Renal pelvis (tissue), 4 donors: ENCODE data around the gene TNIP2. TPM values are rescaled to one million over a fixed set of nuclear protein-coding genes. Genes with fewer than 3 reads are reported as not detected.
"Not testable (repeated sequence)": the region's sequence is repeated elsewhere in the genome, so short reads cannot be mapped to it uniquely, and the experiment has no call there.

Experiments
- DNase-seq: peaks from one replicate; pipeline ENCODE4 v3.0.0-alpha.2; 2013
- polyA plus RNA-seq, 3 donors: library from polyadenylated mRNA; unstranded; fragments of 120-200 nt; gene quantifications; one replicate each; pipeline ENCODE4 v1.2.1, GENCODE V29; 2013; ENCODE audit not compliant: insufficient read length in 3 of 3

TNIP2 gene
- polyA plus RNA-seq, 3 donors = 23.1 to 24.3 (median 23.9) TPM

DNA sequence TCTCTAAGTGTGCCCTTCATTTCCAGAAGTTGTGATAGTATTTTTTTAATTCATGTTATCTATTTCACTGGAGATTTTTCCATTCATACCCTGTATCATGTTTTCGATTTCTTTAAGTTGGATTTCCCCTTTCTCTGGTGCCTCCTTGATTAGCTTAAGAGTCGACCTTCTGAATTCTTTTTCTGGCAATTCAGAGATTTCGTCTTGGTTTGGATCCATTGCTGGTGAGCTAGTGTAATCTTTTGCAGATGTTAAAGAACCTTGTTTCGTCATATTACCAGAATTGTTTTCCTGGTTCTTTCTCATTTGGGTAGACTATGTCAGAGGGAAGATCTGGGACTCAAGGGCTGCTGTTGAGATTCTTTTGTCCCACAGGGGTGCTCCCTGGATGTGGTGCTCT, 27.7 kb upstream of the TNIP2 start:
- no peak for DNase-seq

DNA sequence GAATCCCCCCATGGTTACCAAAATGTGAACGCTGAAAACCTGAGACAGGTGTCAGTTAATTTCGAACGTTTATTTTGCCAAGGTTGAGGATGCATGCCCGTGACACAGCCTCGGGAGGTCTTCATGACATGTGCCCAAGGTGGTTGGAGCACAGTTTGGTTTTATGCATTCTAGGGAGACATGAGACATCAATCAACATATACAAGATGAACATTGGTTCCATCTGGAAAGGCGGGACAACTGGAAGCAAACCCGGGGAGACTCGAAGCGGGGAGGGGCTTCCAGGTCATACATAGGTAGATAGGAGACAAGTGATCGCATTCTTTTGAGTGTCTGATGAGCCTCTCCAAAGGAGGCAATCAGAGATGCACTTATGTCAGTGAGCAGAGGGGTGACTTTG, 25.8 kb upstream of the TNIP2 start:
- no peak for DNase-seq

DNA sequence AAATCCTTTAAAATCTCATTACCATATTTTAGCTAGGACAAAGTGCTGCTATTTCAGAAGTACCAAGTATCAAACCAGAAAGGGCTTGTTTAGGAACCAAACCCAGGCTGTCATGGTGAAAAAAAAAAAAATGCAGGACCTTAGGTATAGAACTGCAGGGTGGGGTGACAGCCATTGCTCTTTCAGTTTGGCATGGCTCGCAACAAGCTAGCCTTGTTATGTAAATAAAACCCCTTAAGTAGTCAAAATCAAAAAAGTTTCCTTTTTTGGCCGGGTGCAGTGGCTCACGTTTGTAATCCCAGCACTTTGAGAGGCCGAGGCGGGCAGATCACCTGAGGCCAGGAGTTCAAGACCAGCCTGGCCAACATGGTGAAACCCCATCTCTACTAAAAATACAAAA, 24.5 kb upstream of the TNIP2 start:
- not testable (repeated sequence) for DNase-seq

DNA sequence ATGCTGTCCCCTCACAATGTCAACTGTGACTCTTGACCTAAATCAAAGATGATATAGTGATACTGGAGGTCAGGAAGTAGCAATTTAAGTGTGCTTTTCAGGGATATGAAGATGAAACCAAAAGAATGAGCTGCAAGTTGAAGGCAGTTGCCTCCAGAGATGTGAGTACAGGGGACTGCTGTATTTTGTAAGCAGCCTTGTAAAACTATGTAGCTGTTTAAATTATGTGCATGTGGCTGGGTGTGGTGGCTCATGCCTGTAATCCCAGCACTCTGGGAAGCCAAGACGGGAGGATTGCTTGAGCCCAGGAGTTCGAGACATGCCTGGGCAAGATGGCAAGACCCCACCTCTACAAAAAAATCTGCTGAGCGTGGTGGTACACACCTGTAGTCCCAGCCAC, 15.1 kb upstream of the TNIP2 start:
- no peak for DNase-seq

DNA sequence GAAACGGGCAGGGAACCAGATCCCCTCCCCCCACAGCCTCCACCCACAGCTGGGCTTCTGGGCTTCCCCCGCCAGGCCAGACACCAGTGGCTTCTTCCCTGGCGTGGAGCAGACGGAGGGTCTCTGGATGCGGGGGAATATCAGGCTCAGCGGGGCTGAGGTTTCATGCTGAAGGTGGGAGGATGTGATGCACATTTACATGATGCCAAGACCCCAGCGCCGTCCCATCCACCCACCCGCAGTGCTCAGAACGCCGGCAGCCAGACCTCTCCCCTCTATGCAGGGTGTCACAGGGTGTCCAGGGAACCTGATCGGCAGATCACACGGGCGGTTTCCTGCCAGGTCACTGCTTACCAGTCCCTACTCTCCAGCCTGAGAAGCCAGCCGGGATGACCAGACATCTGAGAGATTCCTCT, 12.8 kb upstream of the TNIP2 start:
- DNase-seq = no peak

DNA sequence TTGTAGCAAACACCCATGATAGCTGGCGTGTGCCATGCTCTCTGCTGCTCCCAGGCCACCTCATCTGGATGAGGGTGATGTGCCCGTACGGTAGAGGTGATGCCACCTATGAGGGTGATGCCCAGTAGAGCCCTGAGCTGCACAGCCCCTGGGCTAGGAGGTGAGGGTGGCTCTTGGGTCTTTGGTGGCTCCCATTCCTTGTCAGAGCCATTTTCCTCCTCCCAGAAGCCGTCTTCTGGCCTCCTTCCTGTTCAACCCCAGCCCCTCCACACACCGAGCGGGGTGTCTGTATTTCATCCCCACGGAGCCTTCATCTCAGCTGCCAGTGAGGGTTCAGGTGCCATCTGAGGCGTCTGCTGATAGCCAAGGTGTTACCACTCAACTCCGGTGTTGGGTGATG, 12.0 kb upstream of the TNIP2 start:
- no peak for DNase-seq

DNA sequence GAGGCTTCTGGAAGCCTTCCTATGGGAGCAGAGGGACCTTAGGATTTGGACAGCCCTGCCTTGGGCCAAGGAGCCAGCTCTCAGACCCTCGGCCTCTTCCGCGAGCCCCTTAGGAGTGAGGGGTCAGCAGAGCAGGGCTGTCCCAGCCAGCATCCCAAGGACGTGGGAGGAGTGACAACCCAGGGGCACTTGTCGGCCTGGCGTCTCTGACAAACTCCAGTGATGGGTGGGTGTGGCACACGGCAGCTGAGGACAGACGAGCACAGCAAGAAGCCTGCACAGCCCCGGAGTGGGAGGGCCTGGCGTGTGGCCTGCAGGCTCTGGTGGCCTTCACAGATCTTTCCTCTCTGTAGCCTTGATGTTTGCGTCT, 11.6 kb upstream of the TNIP2 start:
- DNase-seq = no peak

DNA sequence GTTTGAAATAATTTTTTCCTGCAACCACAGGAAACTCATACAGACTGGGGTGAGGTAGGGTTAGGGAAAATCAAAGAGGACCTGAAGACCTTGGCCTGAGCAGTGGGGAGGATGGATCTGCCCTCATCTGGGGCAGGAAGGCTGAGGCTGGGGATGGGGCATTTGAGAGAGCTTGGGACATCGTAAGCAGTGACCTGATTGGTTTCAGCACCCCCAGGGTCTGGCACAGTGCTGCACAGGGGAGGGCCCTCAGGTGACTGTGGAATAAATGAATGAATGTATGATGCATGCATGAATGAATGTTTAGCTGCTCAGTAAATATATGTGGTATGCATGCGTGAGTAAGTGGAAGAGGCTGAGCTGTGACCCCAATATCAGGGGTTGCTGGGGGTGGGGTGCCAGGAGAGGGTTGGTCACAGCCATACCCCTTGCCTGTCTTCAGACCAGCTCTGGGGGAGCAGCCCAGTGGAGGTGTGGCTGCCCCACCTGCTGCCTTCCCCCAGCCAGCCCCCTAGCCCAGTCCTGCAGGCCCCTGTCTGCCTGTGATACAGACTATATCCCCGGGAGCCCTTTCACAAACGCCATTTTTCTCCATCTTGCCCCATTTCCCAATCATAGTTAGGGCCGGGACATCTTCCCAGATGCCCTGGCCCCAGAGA, 11.0 kb upstream of the TNIP2 start:
- DNase-seq = no peak

DNA sequence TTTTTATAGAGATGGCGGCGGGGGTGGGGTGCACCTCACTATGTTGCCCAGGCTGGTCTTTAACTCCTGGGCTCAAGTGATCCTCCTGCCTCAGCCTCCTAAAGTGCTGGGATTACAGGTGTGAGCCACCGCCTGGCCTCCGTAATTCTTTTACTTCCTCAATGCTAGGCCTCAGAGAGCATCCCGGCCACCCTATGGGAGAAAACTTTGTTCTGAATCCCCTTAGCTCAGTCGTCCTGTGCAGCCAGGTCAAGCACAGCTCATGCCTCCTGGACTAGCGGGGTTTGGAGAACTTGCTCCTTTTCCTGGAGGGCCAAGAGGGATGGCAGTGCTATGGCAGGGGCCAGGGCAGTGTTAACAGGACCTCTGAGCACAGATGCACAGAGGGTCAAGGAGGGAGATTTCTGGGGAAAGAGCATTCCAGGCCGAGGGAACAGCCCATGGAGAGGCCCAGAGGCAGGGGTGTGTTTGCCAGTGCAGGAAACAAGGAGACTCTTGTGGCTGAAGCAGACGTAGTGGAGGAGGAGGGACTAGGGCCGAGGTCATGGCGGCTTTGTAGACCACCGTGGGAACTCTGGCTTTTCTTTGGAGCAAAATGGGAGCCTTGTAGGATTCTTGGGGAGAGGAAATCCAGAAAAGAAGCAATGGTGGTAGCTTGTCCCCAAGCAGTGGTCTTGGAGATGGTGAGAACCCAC, 9.8 kb upstream of the TNIP2 start:
- no peak for DNase-seq

DNA sequence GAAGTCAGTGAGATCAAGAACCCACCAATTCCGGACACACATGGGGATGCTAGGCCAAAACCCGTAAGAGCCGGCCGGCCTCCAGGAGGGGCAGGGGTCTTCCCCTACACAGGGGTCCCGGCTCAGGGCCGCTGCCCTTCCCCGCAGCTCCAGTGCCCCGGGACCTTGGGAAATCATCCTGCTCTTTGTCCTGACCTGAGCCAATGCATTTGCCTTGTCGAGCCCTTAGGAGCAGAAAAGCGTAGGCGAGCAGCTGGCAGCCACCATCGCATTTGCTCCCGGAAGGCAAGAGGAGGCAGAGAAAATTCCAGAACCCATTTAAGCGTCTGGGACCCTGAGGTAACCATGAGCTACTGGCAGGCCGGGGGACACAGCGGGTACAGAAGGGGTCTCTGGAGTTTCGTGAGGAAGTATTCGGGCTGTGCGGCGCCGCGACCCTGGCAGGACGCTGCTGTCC, 7.4 kb upstream of the TNIP2 start:
- DNase-seq = no peak

DNA sequence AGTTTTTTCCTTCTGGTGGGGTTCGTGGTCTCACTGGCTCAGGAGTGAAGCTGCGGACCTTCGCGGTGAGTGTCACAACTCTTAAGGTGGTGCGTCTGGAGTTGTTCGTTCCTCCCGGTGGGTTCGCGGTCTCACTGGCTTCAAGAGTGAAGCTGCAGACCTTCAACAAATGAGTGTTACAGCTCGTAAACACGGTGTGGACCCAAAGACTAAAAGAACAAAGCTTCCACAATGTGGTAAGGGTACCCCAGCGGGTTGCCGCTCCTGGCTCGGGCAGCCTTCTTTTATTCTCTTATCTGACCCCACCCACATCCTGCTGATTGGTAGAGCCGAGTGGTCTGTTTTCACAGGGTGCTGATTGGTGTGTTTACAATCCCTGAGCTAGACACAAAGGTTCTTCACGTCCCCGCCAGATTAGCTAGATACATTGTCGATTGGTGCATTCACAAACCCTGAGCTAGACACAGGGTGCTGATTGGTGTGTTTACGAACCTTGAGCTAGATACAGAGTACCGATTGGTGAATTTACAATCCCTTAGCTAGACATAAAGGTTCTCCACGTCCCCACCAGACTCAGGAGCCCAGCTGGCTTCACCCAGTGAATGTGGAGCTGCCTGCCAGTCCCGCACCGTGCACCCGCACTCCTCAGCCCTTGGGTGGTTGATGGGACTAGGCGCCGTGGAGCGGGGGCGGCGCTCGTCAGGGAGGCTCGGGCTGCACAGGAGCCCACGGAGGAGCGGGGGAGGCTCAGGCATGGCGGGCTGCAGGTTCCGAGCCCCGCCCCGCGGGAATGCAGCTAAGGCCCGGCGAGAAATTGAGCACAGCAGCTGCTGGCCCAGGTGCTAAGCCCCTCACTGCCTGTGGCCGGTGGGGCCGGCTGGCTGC, 6.6 kb upstream of the TNIP2 start:
- DNase-seq = not testable (repeated sequence)

DNA sequence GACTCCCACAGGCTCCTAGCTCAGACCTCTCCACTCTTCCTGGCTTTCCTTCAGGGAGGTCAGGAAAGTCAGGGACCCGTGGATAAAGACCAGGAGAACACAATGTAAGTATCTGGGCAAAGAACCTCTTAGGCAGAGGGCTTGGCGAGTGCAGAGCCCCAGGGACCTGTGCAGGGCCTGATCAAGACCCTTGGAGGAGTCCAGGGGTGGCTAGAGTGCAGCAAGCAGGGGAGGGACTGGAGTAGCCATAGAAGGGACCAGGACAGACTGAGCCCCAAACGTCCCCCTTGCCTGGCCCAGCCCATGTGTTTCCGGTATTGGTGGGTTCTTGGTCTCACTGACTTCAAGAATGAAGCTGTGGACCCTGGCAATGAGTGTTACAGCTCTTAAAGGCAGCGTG, 5.9 kb upstream of the TNIP2 start:
- no peak for DNase-seq

DNA sequence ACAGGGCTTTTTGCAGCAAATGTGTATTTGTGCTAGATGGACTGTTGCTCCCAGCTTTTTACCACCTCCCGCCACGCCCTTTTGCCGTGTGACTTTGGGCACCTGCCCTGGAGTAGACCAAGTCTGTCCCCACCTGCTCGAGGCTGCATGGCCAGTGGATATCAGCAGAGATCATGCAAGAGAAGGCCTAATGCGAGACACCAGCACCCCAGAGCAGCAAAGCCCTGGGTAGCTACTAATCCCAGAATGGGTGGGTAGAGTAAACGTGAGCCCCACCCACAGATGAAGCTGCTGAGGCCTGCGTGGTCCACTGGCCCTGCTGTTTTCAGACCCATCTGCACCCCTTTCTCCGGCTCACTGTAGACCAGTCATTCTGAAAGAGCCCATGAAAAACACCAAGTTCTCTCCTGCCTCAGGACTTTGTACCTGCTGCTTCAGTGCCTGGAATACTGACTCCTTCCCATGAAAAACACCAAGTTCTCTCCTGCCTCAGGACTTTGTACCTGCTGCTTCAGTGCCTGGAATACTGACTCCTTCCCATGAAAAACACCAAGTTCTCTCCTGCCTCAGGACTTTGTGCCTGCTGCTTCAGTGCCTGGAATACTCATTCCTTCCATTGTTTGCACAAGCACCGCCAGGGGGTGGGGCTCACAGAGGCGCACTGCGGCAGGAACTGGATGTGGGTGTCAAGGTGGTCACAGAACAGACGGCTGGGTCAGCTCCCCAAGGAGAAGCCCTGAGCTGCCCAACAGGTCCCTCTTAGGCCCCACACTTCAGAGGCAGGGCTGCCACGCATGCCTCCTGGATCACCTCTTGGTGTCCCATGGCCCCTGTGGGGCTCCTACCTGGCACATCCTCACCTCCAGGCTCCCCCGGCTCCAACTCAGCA, 5.1 kb upstream of the TNIP2 start:
- no peak for DNase-seq

DNA sequence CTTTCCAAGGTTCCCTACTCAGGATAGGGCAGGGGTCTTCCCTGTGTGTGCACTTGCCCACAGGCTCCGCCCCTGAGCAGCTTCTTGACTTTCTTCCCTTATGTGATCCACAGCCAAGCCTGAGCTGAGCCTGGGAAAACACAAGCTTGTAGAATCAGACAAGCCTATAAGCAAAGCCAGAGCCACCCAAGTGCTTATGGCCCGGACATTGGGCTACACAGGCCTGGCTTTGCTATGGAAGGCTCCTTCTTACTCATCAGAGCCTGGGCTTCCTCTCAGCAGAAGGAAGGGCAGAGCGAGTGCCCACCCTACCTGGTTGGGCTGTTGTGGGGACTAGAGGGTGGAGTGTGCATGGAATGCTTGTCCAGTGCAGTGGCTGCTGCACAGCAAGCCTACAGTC, 1.3 kb upstream of the TNIP2 start:
- DNase-seq = no peak

DNA sequence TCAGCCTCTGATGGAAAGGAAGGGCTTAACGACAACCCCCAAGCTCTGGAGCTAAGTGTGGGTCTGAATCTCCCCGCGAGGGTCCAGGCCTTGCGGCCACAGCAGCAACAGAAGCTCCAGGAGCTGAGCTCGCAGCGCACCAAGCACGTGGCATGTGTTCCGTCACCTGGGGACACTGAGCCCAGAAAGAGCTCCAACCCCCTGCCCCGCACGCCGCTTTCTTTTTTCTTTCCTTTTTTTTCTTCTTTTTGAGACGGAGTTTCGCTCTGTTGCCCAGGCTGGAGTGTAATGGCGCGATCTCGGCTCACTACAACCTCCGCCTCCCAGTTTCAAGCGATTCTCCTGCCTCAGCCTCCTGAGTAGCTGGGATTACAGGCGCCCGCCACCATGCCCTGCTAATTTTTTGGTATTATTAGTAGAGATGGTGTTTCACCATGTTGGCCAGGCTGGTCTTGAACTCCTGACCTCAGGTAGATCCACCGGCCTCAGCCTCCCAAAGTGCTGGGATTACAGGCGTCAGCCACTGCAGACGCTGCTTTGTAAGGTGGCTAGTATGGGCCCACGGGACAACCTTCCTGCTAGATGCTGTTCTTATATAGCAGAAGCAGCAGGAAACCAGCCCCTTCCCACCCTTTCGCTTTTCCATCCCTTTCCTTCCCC, 685 bp upstream of the TNIP2 start:
- DNase-seq = no peak

DNA sequence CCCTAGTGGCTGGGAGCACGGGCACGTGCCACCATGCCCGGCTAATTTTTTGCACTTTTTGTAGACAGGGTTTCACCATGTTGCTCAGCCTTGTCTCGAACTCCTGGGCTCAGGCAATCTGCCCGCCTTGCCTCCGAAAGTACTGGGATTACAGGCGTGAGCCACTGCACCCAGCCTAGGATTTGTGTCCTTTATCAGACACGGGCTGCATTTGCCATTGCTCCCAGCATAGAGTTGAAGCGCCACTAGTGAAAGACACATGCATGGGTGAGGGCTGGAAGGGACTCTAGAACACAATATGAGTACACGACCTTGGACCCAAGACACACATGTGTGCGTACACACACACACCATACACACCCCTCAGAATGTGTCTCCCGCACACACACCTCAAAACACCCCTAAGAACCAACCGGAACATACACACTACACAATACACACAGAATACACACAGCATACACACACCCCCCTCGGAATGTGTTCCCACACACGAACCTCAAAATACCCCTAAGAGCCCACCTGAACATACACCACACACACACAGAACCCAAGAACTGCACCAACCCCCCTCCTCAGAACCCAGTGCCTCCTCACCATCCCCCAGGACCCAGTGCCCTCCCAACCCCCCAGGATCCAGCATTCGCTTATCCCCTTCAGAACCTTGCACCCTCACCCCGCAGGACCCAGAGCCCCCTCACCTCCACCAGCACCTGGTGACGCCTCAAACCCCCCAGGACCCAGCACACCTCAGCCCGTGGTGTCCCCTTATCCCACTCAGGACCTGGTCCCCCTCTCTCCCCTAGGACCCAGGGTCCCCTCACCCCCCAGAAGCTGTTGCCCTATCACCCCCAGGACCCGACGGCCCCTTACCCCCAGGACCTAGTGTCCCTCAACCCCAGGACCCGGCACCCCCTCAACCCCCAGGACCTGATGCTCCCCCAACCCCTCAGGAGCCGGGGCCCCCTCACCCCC, 1.0 kb downstream of the TNIP2 start:
- no peak for DNase-seq

DNA sequence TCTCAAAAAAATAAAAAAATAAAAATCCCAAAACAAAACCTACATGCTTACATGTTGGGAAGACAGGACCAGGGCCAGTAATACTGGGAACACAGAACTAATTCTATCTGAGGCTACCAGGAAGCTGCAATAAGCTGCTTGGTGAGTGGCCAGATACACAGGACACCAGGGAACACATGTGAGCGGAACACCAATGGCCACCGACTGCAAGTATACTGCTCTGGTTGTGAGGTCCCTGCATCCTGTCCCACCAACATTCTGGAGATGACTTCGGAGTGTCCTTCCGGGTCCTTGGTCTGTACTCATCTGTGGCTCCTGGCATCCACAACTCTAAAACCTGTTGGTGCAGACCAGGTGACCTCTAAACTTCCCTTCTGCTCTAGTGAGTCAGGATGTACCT, 2.7 kb downstream of the TNIP2 start:
- no peak for DNase-seq

DNA sequence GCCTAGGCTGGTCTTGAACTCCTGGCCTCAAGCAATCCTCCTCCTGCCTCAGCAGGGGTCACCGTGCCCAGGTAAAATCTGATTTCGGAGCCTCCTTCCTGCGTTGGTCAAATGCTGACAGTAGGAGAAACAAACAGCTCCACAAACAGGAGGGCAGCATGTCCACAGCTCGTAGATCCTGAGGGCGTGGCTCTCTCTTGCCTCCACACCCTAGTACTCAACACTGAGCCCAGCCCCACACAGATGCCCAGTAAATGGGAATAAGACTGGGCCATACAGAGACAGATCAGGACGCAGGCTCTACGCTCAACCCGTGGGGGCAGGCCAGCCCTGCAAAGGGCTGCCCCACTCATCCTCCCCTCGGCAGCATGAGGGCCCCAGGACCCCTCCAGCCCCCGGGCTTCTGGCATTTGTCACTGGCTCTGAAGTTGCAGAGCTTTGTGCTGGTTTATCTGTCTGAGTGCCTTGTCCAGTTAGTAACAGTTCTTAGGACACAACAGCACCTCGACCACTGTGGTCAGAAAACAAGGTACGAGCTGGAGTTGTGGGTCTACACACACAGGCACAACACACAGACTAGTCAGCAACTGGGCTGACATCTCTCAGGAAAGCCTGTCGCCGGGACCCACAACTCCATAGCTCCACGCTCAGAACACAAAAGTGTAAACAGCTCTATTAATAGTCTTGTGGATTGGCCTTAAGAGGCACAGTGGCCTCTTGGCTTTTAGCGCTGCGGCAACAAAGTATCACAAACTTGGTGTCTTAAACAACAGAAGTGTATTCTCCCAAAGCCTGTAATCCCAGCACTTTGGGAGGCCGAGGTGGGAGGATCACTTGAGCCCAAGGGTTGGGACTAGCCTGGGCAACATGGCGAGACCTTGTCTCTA, 5.2 kb downstream of the TNIP2 start:
- DNase-seq = no peak
